Measurements from ENCODE around the gene IGIP.

The IGIP gene

DNA sequence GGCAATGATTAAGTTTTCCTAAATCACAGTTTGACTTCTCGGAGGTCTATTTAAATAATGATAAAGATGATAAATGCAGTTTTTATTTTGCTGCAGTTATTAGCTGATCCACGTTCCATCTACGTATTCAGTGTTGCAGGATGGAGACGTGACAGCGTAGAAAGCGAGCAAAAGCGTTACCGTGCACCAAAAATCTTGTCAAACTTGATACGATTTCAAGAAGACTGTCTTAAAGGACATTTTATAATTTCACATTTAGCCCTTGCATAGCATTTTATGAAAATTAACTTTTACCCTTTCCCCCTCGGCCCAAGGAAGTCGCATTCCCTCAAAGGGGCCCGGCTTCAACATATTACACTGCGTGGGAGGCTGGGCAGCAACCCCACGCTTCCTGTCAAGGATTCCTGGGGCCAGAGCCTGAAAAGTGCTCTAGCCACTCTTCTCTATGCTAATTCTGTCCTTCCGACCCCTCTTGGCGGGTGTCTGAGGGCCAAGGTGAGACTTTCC lies 18.9 kb upstream of the IGIP start:
- peak overlapping the region; percentile 82 for H3K4me3 ChIP-seq (ENCODE audit: low read length)
- no peak for DNase-seq (ENCODE audit: low read depth)
- TF ChIP-seq, protein P1, sequence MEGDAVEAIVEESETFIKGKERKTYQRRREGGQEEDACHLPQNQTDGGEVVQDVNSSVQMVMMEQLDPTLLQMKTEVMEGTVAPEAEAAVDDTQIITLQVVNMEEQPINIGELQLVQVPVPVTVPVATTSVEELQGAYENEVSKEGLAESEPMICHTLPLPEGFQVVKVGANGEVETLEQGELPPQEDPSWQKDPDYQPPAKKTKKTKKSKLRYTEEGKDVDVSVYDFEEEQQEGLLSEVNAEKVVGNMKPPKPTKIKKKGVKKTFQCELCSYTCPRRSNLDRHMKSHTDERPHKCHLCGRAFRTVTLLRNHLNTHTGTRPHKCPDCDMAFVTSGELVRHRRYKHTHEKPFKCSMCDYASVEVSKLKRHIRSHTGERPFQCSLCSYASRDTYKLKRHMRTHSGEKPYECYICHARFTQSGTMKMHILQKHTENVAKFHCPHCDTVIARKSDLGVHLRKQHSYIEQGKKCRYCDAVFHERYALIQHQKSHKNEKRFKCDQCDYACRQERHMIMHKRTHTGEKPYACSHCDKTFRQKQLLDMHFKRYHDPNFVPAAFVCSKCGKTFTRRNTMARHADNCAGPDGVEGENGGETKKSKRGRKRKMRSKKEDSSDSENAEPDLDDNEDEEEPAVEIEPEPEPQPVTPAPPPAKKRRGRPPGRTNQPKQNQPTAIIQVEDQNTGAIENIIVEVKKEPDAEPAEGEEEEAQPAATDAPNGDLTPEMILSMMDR (conservative IDR thresholded peaks at IDR 0.05; ENCODE audit: low read length): no peak

DNA sequence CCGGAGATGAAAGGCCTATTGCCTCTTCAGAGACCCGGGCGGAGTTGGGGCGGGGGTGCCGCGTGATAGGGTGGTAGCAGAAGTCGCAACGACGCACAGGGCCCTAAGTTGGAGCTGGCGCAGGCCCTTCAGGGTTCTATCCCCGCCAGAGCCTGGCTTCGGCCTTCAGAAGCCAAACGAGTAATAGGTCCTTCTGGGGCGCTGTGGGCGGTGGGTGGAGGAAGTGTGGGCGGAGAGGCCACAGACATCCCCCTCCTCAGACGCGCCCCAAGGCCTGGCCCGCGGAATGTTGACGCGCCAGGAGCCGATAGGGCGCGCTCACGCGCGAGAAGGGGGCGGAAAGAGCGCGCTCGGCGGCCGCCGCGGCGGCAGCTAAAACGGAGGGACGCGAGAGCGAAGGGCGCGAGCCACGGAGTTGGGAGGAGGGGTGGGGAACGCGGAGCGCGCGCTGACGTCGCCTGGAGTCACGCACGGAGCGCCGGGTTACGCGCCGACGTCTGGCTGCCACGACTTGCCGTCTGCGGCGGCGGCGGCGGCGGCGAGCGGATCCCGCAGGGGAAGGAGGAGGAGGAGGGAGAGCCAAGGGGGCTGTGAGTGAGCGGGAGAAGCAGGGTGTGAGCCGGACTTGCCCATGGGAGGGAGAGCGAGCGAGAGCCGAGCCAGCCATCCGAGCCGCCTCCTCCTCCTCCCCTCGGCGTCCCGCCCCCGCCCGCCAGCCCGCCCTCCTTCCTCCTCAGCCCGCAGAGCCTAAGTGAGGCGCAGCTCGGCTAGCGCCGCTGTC lies 18.2 kb upstream of the IGIP start:
- DNase-seq (ENCODE audit: low read depth): peak; percentile 93
- TF ChIP-seq, protein P1 (conservative IDR thresholded peaks at IDR 0.05; ENCODE audit: low read length): no peak
- H3K4me3 ChIP-seq (ENCODE audit: low read length): peak overlapping the region; percentile 82

DNA sequence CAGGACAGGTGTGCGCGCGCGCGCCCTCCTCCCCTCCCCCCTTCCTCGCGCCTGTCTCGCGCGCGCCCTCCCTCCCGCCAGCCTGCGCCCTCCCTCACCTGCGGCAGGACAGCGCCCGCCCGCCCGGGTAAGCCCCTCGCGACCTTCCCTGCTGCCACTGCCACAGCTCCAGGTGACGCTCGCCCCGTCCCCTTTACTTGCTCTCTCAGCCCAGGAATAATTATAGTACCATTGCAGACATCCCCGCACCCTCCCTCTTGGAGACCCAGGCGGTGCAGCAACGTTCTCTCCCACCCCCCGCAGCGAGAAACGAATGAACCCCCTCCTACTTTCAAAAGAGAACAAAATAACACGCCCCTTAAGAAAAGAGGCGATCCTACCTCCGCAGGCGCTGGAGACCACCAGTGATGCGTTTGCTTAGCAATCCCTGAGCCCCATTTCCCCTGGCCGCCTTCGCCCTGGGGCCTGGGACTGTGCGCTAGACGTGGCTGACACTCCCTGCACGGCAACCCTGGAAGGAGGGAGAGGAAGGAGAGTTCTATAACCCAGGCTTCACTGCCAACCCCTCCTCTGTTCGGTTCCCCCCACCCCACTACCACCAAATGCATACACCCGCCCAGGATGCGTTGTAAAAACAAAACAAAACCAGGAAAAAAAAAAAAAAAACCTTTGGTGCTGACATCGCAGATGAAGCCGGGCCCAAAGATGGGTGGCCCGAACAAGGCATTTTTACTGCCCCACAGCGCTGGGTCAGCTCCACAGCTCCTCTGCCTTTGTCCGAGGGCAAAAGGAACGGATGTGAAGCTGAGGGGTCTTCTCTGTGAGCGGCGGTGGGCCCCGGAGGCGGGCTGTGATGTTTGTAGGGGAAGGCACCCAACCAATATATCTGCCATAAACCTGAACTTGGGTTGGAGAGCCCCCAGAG lies 17.4 kb upstream of the IGIP start:
- TF ChIP-seq, protein P1 (conservative IDR thresholded peaks at IDR 0.05; ENCODE audit: low read length): no peak
- peak overlapping the region; percentile 82 for H3K4me3 ChIP-seq (ENCODE audit: low read length)
- no peak for DNase-seq (ENCODE audit: low read depth)

DNA sequence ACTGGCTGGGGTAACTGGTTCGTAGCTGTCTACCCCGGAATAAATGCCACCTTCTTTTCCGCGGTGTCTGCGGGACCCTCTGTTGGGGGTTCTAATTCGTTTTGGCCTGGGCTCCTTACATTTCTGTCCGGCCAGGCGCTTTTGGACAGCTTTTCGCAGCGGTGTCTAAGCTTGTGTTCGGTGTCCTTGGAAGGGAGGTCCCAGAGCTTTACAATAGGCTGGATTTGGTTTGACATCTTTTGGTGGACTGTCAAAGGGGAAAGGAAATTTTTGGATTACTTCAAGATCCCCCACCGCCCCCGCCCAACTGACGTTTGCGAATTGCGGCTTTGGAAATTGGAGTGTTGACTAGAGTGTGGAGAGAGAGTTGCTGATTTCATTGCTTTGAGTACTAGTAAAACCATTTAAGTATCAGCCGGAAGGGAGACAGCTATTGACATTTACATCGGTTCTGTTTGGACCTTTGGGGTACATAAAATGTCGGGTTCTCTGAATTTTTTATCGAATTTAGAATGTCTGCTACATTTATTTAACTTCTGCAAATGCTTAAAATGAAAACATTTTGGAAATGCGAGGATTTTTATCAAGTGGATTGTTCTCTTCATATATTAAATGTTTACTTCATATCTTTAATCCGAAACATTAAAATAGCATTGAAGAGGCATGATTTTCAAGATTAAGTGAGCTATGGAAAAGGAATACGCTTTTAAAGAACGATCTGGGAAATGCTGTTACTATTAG lies 16.5 kb upstream of the IGIP start:
- H3K4me3 ChIP-seq (ENCODE audit: low read length): peak overlapping the region; percentile 82
- TF ChIP-seq, protein P1 (conservative IDR thresholded peaks at IDR 0.05; ENCODE audit: low read length): no peak
- DNase-seq (ENCODE audit: low read depth): peak; percentile 50

DNA sequence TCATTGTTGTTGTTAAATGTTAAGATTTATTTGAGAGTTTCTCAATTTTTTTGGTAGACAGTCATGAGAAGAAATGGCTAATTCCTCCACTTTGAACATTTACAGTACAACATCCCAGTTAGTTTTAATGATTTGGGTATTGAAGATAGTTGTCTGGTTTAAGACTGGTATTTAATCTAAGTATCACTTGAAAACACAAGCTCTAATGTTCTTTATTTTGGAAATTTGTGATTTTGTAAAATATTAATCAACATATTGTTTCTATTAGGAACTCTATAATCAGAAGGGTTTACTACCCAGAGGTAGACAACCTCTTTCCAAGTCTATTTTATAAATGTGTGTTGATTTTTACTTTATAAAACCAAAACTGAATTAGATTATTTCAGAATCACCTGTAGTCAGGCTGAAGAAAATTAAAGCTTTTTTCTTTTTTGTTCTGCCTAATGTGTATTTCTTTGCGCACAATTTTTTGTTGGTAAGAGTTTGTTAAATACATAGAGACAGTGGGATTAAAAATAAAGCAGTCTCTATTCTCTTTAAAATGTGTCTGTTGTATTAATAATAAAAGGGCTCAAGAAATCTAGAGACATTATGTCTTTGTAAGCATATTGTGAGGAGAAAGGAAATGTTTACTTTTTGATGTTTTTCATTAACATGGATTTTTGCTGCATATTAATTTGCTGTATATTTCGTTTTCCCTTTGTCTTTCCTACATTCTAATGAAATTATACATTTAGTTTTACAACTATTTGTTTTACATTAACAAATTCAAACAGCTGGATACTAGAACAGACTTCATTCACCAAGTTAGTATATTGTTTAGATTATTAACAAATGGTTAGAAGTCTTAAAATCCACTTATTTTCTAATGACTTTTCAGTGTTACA lies 15.7 kb upstream of the IGIP start:
- no peak for DNase-seq (ENCODE audit: low read depth)
- TF ChIP-seq, protein P1 (conservative IDR thresholded peaks at IDR 0.05; ENCODE audit: low read length): no peak
- peak overlapping the region; percentile 82 for H3K4me3 ChIP-seq (ENCODE audit: low read length)

DNA sequence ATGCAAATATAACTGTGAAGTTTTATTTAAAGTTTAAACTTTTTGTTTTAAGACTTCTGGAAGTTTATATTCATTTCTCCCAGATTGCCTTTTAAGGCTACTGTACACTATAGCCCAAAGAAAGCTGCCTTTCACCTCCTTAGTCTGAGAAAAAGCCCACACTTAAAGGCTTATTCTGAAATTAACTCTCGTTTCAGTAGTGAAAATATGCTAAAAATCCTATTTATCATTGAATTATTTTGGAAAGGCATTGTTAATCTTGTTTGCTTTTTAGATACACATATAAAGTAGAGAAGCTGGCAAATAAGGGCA lies 15.1 kb upstream of the IGIP start:
- H3K4me3 ChIP-seq (ENCODE audit: low read length): no peak overlapping the region
- no peak for DNase-seq (ENCODE audit: low read depth)
- TF ChIP-seq, protein P1 (conservative IDR thresholded peaks at IDR 0.05; ENCODE audit: low read length): no peak

Data from AG10803 (cell line).